A549 treated with DMSO at 1 μM for 4 hours (cell line): ENCODE data around the gene FALEC. TPM values are rescaled to one million over a fixed set of nuclear protein-coding genes. Genes with fewer than 3 reads are reported as not detected.

Experiments used
- total RNA-seq: library from RNA; stranded (reverse); fragments of 200-300 nt; extraction: Qiagen RNA extraction; gene quantifications from 5 replicates; pipeline ENCODE4 v1.2.3, GENCODE V29; 2022; ENCODE audit warnings: low read depth

FALEC gene
- total RNA-seq: 0.17 to 0.33 TPM in 2 of 5 replicates, not detected in the others

GRCh38 chr1:150515328-150516049 lies at the start of gene FALEC:
Gene FALEC (plus strand): TSS chr1:150515752.

GRCh38 chr1:150486966-150487762 lies 28.4 kb upstream of the FALEC start, which contains the start of gene TARS2:
Gene TARS2 (plus strand): TSS chr1:150487419. CDS start chr1:150487451, 32 bp downstream.

GRCh38 chr1:150507912-150508864 lies 7.4 kb upstream of the FALEC start, which contains the start of gene ECM1:
Gene ECM1 (plus strand): TSS chr1:150508109. CDS start chr1:150508210, 101 bp downstream.

GRCh38 chr1:150548632-150549495 lies 33.3 kb downstream of the FALEC start, which contains the start of gene ADAMTSL4:
Gene ADAMTSL4 (plus strand): TSS chr1:150549408. CDS start chr1:150552289, 2,881 bp downstream.

GRCh38 chr1:150579110-150579944 lies 63.8 kb downstream of the FALEC start, which contains the start of gene MCL1:
Gene MCL1 (minus strand): TSS chr1:150579610. CDS start chr1:150579530, 80 bp downstream.

Other genes starting within 250 kb of the FALEC start
- 129 to 138 TPM (median 132 TPM) in 5 replicates for gene APH1A, start 246.7 kb upstream of the FALEC start, total RNA-seq
- 0.18 to 0.44 TPM (median 0.25 TPM) in 4 of 5 replicates, not detected in the other for gene C1orf54, start 243.0 kb upstream of the FALEC start, total RNA-seq
- gene CIART, start 233.2 kb upstream of the FALEC start, total RNA-seq: 0.30 to 0.55 TPM (median 0.53 TPM) in 5 replicates
- gene MRPS21, start 221.9 kb upstream of the FALEC start, total RNA-seq: 79.5 to 91.7 TPM (median 80.4 TPM) in 5 replicates
- 50.2 to 63.2 TPM (median 58.2 TPM) in 5 replicates for gene PRPF3, start 194.2 kb upstream of the FALEC start, total RNA-seq
- gene RPRD2, start 151.6 kb upstream of the FALEC start, total RNA-seq: 14.1 to 17.5 TPM (median 16.5 TPM) in 5 replicates
- 20.7 to 24.4 TPM (median 22.6 TPM) in 5 replicates for gene TARS2, start 28.3 kb upstream of the FALEC start, total RNA-seq
- 2.1 to 2.7 TPM (median 2.3 TPM) in 5 replicates for gene ECM1, start 7.6 kb upstream of the FALEC start, total RNA-seq
- 2.0 to 3.5 TPM (median 2.9 TPM) in 5 replicates for gene ADAMTSL4, start 33.7 kb downstream of the FALEC start, total RNA-seq
- 122 to 164 TPM (median 139 TPM) in 5 replicates for gene MCL1, start 63.9 kb downstream of the FALEC start, total RNA-seq
- 123 to 149 TPM (median 132 TPM) in 5 replicates for gene ENSA, start 113.9 kb downstream of the FALEC start, total RNA-seq
- gene GOLPH3L, start 181.4 kb downstream of the FALEC start, total RNA-seq: 13.1 to 20.0 TPM (median 16.6 TPM) in 5 replicates
- 6.0 to 9.4 TPM (median 7.8 TPM) in 5 replicates for gene HORMAD1, start 205.1 kb downstream of the FALEC start, total RNA-seq